Lower lobe of right lung (tissue), 2 donors: ENCODE measurements around the gene ADAMTS2. TPM values are rescaled to one million over a fixed set of nuclear protein-coding genes. Genes with fewer than 3 reads are reported as not detected.
A peak's percentile ranks its signal among the peaks of the same experiment; 100 is the strongest.

Experiments used
- ATAC-seq, 2 donors: fragments of 200-7000 bp; cut with Tn5 transposase; one replicate each; pipeline ENCODE4 v1.9.1; 2020 to 2022; ENCODE audit warnings: mild to moderate bottlenecking in 2 of 2, moderate library complexity in 2 of 2
- DNase-seq: peaks from one replicate; pipeline ENCODE4 v3.0.0-alpha.2; 2020
- H3K27ac ChIP-seq: fragments of 200-600 bp; one replicate; pipeline ENCODE4 v1.8.0; 2022
- H3K27me3 ChIP-seq: fragments of 200-600 bp; one replicate; pipeline ENCODE4 v1.8.0; 2022; ENCODE audit warnings: low read depth
- H3K36me3 ChIP-seq: fragments of 200-600 bp; one replicate; pipeline ENCODE4 v1.8.0; 2022; ENCODE audit warnings: mild to moderate bottlenecking
- H3K4me1 ChIP-seq: fragments of 200-600 bp; one replicate; pipeline ENCODE4 v1.8.0; 2022
- H3K4me3 ChIP-seq: fragments of 200-600 bp; one replicate; pipeline ENCODE4 v1.8.0; 2022; ENCODE audit warnings: mild to moderate bottlenecking
- H3K9me3 ChIP-seq: fragments of 200-600 bp; one replicate; pipeline ENCODE4 v1.8.0; 2022
- CTCF ChIP-seq: fragments of 200-600 bp; IDR thresholded peaks from one replicate; pipeline ENCODE4 v1.8.0; 2022; ENCODE audit warnings: antibody characterized with exemption, mild to moderate bottlenecking
- intact Hi-C: fragments of 100-400 bp; cut with DNase I; formaldehyde crosslinking; loops from one replicate; pipeline ENCODE4 v1.11.0; 2022
- total RNA-seq: library from RNA; stranded (reverse); fragmentation: NEBNext Ultra II Directional; extraction: Animal tissue kit (Norgen Biotek cat#: 25700); gene quantifications from one replicate; pipeline ENCODE4 v1.2.1, GENCODE V29; 2021
- donor health status: DM: no; HTN: yes; CAD: no; lungs with severe emphysema.

The ADAMTS2 gene
- total RNA-seq, 1 donor from 2014 or later: 13.0 TPM

GRCh38 chr5:179196405-179197079 is 148.7 kb downstream of the ADAMTS2 start:
- Histone ChIP-seq H3K4me1 (no peaks in the 10 kb centered on the region), H3K27ac (no peak overlapping the region), H3K9me3 (no peaks in the 10 kb centered on the region), H3K36me3 (no peaks in the 10 kb centered on the region), H3K27me3 (no peaks in the 10 kb centered on the region), H3K4me3 (no peak overlapping the region)
- no peak for TF ChIP-seq CTCF
- intact Hi-C loops: no loop called here
- DNase-seq (peak; percentile 24), ATAC-seq (no peak)

DNA sequence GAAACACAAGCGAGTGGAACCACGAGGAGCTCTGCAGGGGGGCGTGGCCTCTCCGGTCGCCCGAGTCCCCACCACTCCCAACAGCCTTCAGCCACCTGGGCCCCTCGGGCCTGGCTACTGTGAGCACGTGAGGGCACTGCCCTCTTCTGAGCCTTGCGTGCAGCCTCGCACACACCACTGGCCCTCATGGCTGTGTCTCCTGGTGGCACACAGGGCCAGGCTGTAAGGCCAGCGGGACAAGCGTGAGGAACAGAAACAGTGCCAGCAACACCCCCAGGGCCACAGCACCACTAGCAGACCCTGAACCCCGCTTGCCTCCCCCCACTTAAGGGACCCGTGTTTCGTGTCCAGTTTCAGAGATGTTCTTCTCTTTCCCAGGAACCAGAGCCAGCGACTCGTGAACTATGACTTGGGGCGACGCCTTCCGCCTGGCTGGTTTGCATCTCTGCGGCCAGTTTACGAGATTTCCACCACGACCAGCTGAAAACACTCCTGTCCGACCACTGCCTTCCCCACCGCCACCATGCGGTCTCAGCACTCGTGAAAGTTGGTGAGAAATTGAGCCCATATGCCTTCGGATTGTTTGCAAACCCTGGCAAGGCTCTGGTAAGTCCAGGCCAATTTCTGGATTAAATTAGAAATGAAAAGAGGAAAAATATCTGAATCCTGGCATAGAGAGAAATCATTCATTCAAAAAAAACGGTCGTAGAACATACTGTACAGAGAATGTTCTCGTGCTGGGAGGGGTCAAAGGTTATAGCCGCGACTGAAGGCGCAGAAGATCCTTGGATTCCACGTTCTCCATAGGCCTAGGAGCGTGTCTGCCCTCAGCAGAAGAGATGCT is 149.5 kb downstream of the ADAMTS2 start:
- DNase-seq (peak; percentile 41), ATAC-seq (no peak)
- TF ChIP-seq CTCF: no peak

GRCh38 chr5:179194941-179195381 is 150.3 kb downstream of the ADAMTS2 start:
- Histone ChIP-seq H3K9me3 (no peaks in the 10 kb centered on the region), H3K27ac (no peak overlapping the region), H3K27me3 (no peaks in the 10 kb centered on the region), H3K4me3 (no peak overlapping the region), H3K4me1 (no peaks in the 10 kb centered on the region), H3K36me3 (no peaks in the 10 kb centered on the region)
- DNase-seq (peak; percentile 40), ATAC-seq (no peak)
- intact Hi-C loops: no loop called here
- TF ChIP-seq CTCF: no peak

More for the DNA sequence above, 149.5 kb downstream of the ADAMTS2 start:
- no peaks in the 10 kb centered on the region for H3K9me3 ChIP-seq
- no peaks in the 10 kb centered on the region for H3K36me3 ChIP-seq
- no peaks in the 10 kb centered on the region for H3K27me3 ChIP-seq
- H3K27ac ChIP-seq: no peak overlapping the region
- H3K4me3 ChIP-seq: no peak overlapping the region
- no peaks in the 10 kb centered on the region for H3K4me1 ChIP-seq
- intact Hi-C loops: no loop called here

DNA sequence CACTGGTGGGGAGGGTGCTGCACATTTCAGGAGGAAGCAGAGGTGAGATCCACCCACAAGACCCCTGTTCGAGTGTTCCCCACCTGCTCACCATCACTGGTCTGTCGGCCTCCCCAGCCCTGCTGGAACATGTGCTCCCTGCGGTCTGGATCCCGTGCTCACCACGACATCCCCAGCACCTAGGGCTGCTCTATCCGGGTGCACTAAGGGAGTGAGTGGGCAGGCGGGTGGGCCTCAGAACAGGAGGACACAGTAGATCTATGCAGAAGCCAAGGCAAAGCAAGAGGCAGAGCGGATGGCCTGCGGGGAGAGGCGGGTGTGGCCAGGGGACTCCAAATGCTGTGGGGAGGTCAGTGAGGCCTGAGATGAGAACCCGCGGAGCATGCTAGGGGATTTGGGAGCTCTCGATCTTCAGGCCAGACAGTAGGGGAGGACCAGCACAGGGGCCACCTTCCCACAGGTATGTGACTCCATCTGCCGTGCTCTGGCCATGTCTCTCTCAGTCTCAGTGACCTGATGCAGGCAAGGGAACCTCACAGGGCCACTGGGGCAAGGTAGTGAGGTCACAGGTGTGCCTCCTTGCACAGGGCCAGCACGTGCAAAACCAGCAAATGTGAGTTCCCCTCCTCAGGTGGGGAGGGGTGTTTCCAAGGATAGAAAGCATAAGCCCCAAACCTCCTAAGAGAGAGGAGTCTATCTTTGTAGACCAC is 150.9 kb downstream of the ADAMTS2 start:
- ATAC-seq (no peak), DNase-seq (peak; percentile 29)
- intact Hi-C loops: no loop called here
- Histone ChIP-seq H3K27ac (no peak overlapping the region), H3K9me3 (no peaks in the 10 kb centered on the region), H3K36me3 (no peaks in the 10 kb centered on the region), H3K27me3 (no peaks in the 10 kb centered on the region), H3K4me1 (no peaks in the 10 kb centered on the region), H3K4me3 (no peak overlapping the region)
- no peak for TF ChIP-seq CTCF

DNA sequence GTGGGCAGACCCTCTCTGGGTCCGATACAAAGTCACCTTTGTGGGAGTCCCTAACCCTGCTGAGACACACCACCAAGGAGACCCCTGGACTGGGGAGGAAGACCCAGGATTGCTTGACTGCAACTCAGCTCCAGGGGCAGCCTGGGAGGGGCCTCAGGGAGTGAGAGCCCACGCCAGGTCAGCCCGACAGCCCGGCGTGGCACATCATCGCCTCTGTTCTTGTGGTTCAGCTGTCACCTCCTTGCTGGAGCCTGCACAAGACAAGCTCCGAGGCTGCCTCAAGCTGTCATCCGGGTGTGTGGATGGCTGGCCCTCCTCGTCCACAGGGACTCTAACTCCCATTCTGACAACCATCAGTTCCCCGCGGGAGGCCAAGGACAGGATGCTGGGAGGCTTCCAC is 151.5 kb downstream of the ADAMTS2 start:
- Histone ChIP-seq H3K4me3 (no peak overlapping the region), H3K36me3 (no peaks in the 10 kb centered on the region), H3K27me3 (no peaks in the 10 kb centered on the region), H3K27ac (no peak overlapping the region), H3K4me1 (no peaks in the 10 kb centered on the region), H3K9me3 (no peaks in the 10 kb centered on the region)
- ATAC-seq (no peak), DNase-seq (peak; percentile 37)
- intact Hi-C loops: no loop called here
- no peak for TF ChIP-seq CTCF
